Small intestine (tissue), 7 donors: ENCODE data around the gene MTR. TPM values are rescaled to one million over a fixed set of nuclear protein-coding genes. Genes with fewer than 3 reads are reported as not detected.

Experiments used
- DNase-seq, 2 donors: peaks; one replicate each; pipeline versions ENCODE4 v3.0.0 to v3.0.0-alpha.2; 2013
- FAIRE-seq: peaks from 2 replicates; lab custom pipeline; 2012; peaks lifted over from hg19 to GRCh38; lab: Jason Lieb, UNC
- H3K27ac ChIP-seq, 3 donors: one replicate each; pipeline ENCODE4 v1.5.1; 2013; ENCODE audit warnings: low read length in 2 of 3, mild to moderate bottlenecking in 2 of 3, control low read depth in 1 of 3, inconsistent platforms in 1 of 3, low read depth in 1 of 3, moderate library complexity in 1 of 3
- H3K27me3 ChIP-seq, 3 donors: one replicate each; pipeline ENCODE4 v1.6.1; 2013; ENCODE audit warnings: low read length in 3 of 3, inconsistent platforms in 1 of 3; ENCODE audit not compliant: control insufficient read depth in 3 of 3, insufficient read depth in 3 of 3
- H3K36me3 ChIP-seq, 3 donors: one replicate each; pipeline ENCODE4 v1.6.1; 2013; ENCODE audit warnings: low read length in 3 of 3, inconsistent platforms in 1 of 3, low read depth in 1 of 3, mild to moderate bottlenecking in 1 of 3, moderate library complexity in 1 of 3; ENCODE audit not compliant: control insufficient read depth in 3 of 3, insufficient read depth in 2 of 3
- H3K4me1 ChIP-seq, 3 donors: one replicate each; pipeline ENCODE4 v1.6.1; 2013; ENCODE audit warnings: low read length in 2 of 3, inconsistent platforms in 1 of 3, low read depth in 1 of 3, mild to moderate bottlenecking in 1 of 3, moderate library complexity in 1 of 3; ENCODE audit not compliant: control insufficient read depth in 3 of 3, insufficient read depth in 2 of 3
- H3K4me3 ChIP-seq, 3 donors: one replicate each; pipeline ENCODE4 v1.5.1; 2013; ENCODE audit warnings: low read length in 3 of 3, control low read depth in 1 of 3, inconsistent platforms in 1 of 3, low read depth in 1 of 3, mild to moderate bottlenecking in 1 of 3, moderate library complexity in 1 of 3
- H3K9me3 ChIP-seq, 2 donors: one replicate each; pipeline ENCODE4 v1.6.1; 2013; ENCODE audit warnings: low read depth in 1 of 2, low read length in 1 of 2; ENCODE audit not compliant: control insufficient read depth in 2 of 2, insufficient read depth in 1 of 2
- WGBS, 3 donors: extraction: QIAGEN DNeasy Blood & Tissue Kit; methylation state at CpG; one replicate each; pipeline ENCODE4 v1.1.7; 2013; 5-methylcytosine and 5-hydroxymethylcytosine counted together
- polyA plus RNA-seq, 4 donors: library from polyadenylated mRNA; stranded (reverse) in 3 of 4; unstranded in 1 of 4; fragments of 200-250 nt in 3 of 4; fragments of 120-200 nt in 1 of 4; gene quantifications; one replicate each; pipeline versions ENCODE4 v1.2.1 to v1.2.3, GENCODE V29; 2013
- donor health status: healthy with polysubstance abuse.
- donor health status: control.
- donor health status: control.
- donor health status: Bipolar disorder and iron deficiency.
- donor health status: healthy.

Gene MTR
- polyA plus RNA-seq, 4 donors, result 2.2 to 17.8 (median 4.5) TPM

DNA sequence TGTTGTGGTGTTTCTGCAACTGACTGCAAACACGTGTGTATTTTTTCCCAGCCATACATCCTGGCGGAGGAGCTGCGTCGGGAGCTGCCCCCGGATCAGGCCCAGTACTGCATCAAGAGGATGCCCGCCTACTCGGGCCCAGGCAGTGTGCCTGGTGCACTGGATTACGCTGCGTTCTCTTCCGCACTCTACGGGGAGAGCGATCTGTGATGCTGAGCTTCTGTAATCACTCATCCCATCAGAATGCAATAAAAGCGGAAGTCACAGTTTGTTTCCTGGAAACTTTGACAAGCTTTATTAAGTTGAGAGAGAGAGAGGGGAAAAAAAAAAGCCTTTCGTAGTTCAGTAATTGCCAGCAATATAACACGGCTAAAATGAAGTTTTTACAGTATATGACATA is 32.7 kb upstream of the MTR start:
- no peaks in the 10 kb centered on the region for H3K9me3 ChIP-seq
- WGBS, 3 donors, result 67 to 88% (median 78%) methylated on average over 15 of the region's 15 CpGs
- no peak overlapping the region for H3K4me3 ChIP-seq
- DNase-seq, result no peak
- no peaks in the 10 kb centered on the region for H3K36me3 ChIP-seq
- H3K4me1 ChIP-seq, result no peaks in the 10 kb centered on the region
- no peaks in the 10 kb centered on the region for H3K27me3 ChIP-seq
- no peak for FAIRE-seq
- H3K27ac ChIP-seq, result no peak overlapping the region

GRCh38 chr1:236765831-236766230 is 29.3 kb upstream of the MTR start:
- WGBS, 3 donors, result 60 to 72% (median 65%) methylated on average over 6 of the region's 6 CpGs
- no peaks in the 10 kb centered on the region for H3K4me1 ChIP-seq
- DNase-seq (no peak), FAIRE-seq (no peak)
- H3K27ac ChIP-seq, result no peak overlapping the region
- H3K9me3 ChIP-seq, result no peaks in the 10 kb centered on the region
- H3K27me3 ChIP-seq, result no peaks in the 10 kb centered on the region
- no peaks in the 10 kb centered on the region for H3K36me3 ChIP-seq
- H3K4me3 ChIP-seq, result no peak overlapping the region

GRCh38 chr1:236766506-236766905 is 28.6 kb upstream of the MTR start:
- FAIRE-seq, result no peak
- Histone ChIP-seq H3K27me3 (no peaks in the 10 kb centered on the region), H3K4me1 (no peaks in the 10 kb centered on the region), H3K9me3 (no peaks in the 10 kb centered on the region), H3K36me3 (no peaks in the 10 kb centered on the region), H3K4me3 (no peak overlapping the region), H3K27ac (no peak overlapping the region)
- 42 to 64% (median 55%) methylated on average over 3 of the region's 3 CpGs for WGBS, 3 donors
- no peak for DNase-seq

GRCh38 chr1:236767276-236767675 is 27.8 kb upstream of the MTR start:
- Histone ChIP-seq H3K36me3 (no peaks in the 10 kb centered on the region), H3K27me3 (no peaks in the 10 kb centered on the region), H3K9me3 (no peaks in the 10 kb centered on the region), H3K4me1 (no peaks in the 10 kb centered on the region), H3K27ac (no peak overlapping the region), H3K4me3 (no peak overlapping the region)
- 75 to 90% (median 81%) methylated on average over 6 of the region's 6 CpGs for WGBS, 3 donors
- FAIRE-seq, result no peak
- no peak for DNase-seq

GRCh38 chr1:236768601-236769000 is 26.5 kb upstream of the MTR start:
- Histone ChIP-seq H3K27me3 (no peaks in the 10 kb centered on the region), H3K36me3 (no peaks in the 10 kb centered on the region), H3K9me3 (no peaks in the 10 kb centered on the region), H3K4me3 (no peak overlapping the region), H3K4me1 (no peaks in the 10 kb centered on the region), H3K27ac (no peak overlapping the region)
- DNase-seq (no peak), FAIRE-seq (no peak)

- DNase-seq (no peak), FAIRE-seq (no peak)
- Histone ChIP-seq H3K36me3 (no peaks in the 10 kb centered on the region), H3K27me3 (no peaks in the 10 kb centered on the region), H3K27ac (no peak overlapping the region), H3K9me3 (peaks cover 0 to 2% of the 10 kb centered on the region in 2 donors), H3K4me1 (no peaks in the 10 kb centered on the region), H3K4me3 (no peak overlapping the region)
- WGBS, 3 donors, result 79 to 84% (median 80%) methylated on average over 3 of the region's 3 CpGs
These were observed 21.2 kb upstream of the MTR start for GRCh38 chr1:236773919-236774318.

GRCh38 chr1:236774926-236775325 is 20.2 kb upstream of the MTR start:
- WGBS, 3 donors, result 38 to 52% (median 48%) methylated on average over 3 of the region's 3 CpGs
- Histone ChIP-seq H3K4me1 (no peaks in the 10 kb centered on the region), H3K27me3 (no peaks in the 10 kb centered on the region), H3K9me3 (peaks cover 0 to 11% of the 10 kb centered on the region in 2 donors), H3K27ac (no peak overlapping the region), H3K36me3 (no peaks in the 10 kb centered on the region), H3K4me3 (no peak overlapping the region)
- DNase-seq (peak in 1 of 2 donors; percentile 20), FAIRE-seq (no peak)

- Histone ChIP-seq H3K9me3 (peaks cover 0 to 11% of the 10 kb centered on the region in 2 donors), H3K4me1 (no peaks in the 10 kb centered on the region), H3K27me3 (no peaks in the 10 kb centered on the region), H3K27ac (no peak overlapping the region), H3K36me3 (no peaks in the 10 kb centered on the region), H3K4me3 (no peak overlapping the region)
- no peak for FAIRE-seq
- 82 to 91% (median 83%) methylated on average over 2 of the region's 2 CpGs for WGBS, 3 donors
- no peak for DNase-seq
These were observed 15.8 kb upstream of the MTR start for GRCh38 chr1:236779312-236779711.

DNA sequence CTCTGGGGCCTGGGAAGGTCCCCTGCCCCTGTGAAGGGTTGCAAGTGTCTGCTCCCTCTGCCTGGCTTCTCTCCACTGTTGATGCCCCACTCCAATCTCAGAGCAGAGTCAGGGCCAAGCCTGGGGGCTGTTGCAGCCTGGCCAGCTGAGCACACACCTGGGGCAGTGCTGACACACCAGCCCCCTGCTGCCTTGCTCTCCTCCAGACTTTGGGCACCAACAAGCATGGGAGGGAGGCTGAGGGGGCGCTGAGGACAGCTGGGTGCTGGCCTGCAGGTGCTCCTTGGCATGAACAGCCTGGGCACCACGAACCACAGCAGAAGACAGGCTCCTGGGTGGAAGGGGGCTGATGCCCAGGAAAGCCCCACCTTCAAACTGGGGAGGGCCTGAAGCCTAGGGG is 9.6 kb upstream of the MTR start:
- no peak overlapping the region for H3K4me3 ChIP-seq
- WGBS, 3 donors, result 33 to 87% (median 67%) methylated on average over 1 to 2 of the region's 2 CpGs
- H3K27me3 ChIP-seq, result no peaks in the 10 kb centered on the region
- FAIRE-seq (no peak), DNase-seq (no peak)
- H3K27ac ChIP-seq, result no peak overlapping the region
- H3K9me3 ChIP-seq, result no peaks in the 10 kb centered on the region
- no peaks in the 10 kb centered on the region for H3K4me1 ChIP-seq
- no peaks in the 10 kb centered on the region for H3K36me3 ChIP-seq
